Activated CD8-positive, alpha-beta memory T cell treated with anti-CD3 and anti-CD28 coated beads, Interleukin-2, amount 50 U/mL, for 24 hours (primary cell): Measurements from ENCODE around the gene PPCDC.
"Not testable (repeated sequence)": the region's sequence is repeated elsewhere in the genome, so short reads cannot be mapped to it uniquely, and the experiment has no call there.

Experiments used
- DNase-seq: peaks from one replicate; pipeline ENCODE4 v3.0.0-alpha.2; 2020; ENCODE audit errors: extremely low read depth

Gene PPCDC

DNA sequence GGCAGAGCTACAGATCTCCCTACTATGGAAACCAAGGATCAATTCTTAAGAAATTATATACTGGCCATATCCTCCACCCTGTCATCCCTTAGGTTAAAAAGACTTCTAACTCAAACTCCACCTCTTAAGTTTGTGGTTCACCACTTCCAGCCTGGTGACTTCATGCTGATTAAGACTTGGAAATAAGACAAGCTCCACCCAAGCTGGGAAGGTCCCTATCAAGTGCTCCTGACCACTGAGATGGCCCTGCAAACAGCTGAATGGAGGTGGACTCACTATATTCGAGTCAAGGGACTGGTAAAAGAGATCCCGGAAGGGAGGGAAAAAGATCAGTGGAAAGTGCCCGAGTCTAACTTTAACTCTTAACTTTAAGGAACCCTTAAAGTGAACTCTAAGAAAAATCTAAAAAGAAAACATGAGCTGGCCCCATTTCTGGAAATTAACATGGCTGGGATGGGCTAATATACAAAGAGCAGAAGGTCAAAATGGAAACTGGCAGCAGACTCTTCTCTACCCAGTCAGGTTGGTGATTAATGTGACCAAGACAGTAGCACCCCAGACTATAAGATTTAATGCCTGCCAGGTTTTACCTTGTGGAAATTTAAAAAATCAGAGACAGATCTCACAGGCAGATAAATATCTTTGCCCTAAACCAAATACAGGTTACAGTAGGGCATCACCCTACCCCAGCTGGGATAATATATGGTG is 43.9 kb downstream of the PPCDC start:
- peak; percentile 14 for DNase-seq

DNA sequence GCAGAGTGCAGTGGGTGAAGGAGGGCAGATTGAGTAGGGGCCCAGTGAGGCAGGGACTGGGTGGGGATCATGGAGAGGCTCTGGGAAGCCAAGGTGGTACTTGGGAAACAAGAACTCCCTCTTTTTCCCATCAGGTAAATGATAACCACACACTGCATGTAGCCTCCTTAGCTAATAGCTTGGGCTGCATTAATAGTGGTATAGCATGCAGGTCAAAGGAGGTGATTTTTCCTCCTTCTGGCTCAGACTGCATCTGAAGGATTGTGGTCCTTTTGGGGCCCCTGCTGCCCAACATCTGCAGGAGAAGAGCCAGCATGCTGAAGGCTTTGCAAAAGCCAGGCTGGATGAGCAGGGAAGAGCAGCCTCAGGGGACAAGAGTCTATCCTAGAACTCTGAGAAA is 45.4 kb downstream of the PPCDC start:
- no peak for DNase-seq

DNA sequence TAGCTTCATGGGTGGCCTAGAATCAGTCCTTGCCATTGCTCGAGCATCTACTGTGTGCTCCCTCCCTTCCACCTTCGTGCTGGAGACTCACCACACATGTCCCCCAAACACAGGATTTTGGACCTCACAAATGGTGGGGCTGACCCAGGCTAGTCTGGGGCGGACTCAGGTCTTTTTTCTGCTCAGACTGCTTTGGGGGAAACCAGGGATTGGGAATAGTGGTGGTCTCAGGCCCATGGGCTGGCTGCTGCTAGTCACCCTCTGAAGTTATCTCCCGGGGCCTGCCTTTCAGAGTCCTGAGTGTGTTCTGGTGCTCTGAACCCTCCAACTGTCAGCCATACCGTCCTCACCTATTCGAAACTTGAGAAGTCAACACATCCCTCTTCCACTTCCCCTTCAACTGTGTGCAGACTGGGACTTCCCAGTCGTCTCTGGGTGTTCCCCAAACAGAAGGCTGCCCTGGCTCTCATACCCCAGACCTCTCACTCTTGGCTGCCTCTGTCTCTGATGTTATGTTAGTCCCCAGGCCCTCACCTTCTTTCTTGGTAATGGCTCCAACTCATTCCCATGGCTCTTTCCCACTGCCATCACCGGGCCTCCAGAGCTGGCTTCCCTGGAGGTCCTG is 46.0 kb downstream of the PPCDC start:
- DNase-seq, result no peak

DNA sequence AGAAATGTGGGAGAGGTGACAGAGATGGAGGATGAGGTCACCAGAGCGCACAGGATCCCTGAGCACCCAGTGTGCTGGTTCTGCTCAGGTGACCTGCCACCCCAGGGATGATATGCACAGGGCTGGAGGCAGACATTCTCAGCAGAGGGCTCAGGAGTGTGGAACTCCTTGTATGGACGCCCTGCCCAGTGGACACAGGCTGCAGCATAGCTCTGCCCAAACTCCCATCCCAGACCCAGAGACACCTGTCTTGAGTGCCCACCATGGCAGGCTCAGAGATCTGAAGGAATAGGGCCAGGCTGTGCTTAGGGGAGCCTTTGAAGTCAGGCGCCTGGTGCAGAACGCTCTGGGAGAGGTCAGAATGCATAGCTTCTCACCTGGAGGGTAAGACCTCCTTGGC is 47.3 kb downstream of the PPCDC start:
- DNase-seq, result no peak

DNA sequence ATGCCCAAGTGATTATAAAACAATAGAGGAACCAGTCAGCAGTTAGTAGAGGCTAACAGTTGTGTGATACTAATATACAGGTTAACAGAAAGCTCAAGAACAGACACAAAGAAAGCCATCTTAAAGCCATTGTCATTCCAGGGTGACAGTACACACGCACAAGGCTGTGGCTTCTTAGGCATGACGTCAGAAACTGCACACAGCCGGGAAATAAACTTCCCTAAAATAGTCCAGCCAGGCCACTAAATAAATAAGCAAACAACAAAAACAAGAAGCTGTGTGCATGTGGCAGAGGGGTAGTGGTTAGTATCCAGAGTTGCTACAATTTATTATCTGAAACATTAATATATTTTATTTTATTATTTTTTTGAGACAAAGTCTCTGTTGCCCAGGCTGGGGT is 49.8 kb downstream of the PPCDC start:
- DNase-seq, result no peak

DNA sequence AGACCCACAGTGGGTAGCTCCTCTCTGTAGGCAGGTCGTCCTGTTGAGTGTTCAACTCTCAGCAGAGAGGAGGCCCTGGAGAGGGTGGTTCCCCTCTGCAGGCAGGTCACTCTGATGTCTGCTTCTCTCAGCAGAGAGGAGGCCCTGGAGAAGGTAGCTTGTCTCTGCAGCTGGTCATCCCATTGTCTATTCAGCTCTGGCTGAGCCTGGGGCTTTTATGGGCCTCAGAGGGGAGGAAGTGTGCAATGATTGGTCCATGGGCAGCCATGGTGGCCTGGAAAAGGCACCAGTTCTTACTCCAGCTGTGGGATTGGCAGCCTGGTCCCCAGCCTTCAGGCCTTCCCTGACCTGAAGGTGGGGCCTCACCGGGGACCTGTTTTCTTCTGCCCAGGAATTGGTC is 52.9 kb downstream of the PPCDC start:
- no peak for DNase-seq

DNA sequence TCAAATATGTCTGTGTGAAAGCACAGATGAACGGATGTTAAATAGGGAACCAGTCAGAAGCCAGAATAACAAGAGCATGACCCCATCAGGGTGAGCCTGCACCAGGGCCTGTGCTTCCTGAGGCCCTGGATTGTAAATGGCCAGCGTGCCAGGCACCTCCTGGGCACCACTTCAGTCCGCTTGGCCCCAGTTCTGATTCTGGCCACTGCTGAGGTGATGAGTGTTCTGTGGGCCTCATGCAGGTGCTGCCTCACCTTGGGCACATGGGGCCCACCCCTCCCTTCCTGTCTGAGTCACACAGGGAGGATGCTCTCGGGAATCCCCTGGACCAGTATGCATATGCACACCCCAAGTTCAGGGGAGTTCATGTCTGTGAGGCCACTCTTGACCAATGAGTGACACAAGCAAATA is 54.2 kb downstream of the PPCDC start:
- not testable (repeated sequence) for DNase-seq

DNA sequence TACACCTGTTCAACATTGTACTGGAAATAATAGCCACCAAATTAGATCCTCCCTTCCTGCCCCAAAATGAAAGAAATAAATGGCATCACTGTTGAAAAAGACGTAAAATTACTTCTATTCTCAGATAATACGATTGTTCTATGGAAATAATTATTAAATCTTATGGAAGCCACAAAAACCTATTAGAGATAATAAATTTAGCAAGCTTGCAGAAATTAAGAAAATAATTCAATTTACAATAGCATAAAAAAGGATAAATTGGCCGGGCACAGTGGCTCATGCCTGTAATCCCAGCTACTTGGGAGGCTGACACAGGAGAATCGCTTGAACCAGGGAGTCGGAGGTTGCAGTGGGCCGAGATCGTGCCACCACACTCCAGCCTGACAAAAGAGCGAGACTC is 57.8 kb downstream of the PPCDC start:
- no peak for DNase-seq

DNA sequence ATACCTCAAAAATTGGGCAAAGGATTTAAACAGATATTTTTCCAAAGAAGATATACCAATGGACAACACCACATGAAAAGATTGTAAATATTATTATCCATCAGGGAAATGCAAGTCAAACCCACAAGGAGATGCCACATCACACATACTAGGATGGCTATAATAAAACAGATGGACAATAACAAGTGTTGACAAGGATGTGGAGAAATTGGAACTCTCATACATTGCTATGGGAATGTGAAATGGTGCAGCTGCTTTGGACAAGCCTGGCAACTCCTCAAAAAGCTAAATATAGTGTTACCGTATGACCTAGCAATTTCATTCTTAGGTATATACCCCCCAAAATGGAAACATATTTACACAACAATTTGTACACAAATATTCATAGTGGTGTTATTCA is 59.3 kb downstream of the PPCDC start:
- DNase-seq, result no peak

DNA sequence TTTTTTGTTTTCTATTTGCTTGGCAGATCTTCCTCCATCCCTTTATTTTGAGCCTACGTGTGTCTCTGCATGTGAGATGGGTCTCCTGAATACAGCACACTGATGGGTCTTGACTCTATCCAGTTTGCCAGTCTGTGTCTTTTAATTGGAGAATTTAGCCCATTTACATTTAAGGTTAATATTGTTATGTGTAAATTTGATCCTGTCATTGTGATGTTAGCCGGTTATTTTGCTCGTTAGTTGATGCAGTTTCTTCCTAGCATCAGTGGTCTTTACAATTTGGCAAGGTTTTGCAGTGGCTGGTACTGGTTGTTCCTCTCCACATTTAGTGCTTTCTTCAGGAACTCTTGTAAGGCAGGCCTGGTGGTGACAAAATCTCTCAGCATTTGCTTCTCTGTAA is 62.3 kb downstream of the PPCDC start:
- not testable (repeated sequence) for DNase-seq

DNA sequence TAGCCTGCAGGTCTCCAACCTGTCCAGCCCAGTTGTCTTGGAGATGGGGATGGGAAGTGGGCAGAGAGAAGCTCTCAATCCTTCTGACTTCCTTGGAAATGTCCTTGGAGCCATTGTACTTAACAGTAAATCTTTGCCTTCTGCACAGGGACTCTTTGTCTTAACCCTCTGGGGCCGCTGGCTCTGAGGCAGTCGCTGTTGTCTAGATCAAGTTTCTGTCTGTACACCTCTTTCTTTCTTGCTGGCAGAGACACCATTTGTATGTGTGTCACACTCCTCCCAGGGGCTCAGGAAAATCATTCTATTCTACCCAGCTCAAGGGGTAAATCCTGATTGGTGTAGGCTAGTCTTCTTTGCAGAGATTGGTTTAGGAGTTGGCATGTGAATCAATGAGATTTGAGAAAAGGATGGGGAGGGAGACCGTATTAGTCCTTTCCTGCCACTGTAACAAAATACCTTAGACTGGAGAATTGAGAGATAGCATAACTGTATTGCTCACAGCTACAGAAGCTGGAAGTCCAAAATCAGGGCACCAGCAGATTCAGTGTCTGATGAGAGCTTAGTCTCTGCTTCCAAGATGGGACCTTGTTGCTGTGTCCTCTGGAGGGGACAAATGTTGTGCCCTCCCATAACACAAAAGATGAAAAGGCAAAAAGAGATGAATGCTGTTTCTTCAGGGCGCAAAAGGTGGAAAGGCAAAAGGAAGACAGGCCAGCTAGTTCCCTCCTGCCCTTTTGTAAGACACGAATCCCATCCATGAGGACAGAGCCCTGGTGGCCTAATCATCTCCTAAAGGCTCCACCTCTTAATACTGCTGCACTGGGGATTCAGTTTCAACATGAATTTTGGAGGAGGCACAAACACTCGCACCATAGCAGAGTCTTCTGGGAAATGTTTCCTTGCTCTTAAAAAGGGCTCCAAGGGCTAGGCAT is 66.3 kb downstream of the PPCDC start:
- no peak for DNase-seq

DNA sequence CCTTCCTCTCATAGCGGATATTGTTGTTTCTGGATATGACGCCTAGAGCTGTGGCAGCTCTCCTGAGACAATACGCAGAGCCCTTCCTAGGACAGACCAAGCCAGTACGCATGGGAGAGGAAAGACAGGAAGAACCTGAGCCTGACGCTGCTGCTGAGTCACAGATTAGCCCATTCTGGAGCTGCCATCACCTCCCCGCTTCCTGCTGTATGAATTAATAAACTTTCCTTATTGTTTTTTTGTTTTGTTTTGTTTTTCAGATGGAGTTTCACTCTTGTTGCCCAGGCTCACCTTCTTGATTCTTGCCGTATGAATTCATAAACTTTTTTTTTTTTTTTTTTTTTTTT is 67.0 kb downstream of the PPCDC start:
- no peak for DNase-seq

DNA sequence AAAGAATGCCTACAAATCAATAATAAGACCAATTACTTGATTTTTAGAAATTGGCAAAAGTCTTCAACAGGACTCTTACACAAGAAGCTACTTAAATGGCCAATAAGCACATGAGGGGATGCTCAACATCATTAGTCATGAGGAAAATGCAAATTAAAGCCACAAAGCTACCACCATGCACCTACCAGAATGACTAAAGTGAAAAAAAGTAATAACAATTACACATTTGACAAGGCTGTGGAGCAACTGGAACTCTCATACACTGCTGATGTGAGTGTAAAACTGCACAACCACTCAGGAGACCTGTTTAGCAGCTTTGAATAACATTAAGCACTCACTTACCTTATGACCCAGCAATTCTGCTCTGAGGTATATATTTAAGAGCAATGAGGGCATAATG is 68.4 kb downstream of the PPCDC start:
- DNase-seq, result no peak

DNA sequence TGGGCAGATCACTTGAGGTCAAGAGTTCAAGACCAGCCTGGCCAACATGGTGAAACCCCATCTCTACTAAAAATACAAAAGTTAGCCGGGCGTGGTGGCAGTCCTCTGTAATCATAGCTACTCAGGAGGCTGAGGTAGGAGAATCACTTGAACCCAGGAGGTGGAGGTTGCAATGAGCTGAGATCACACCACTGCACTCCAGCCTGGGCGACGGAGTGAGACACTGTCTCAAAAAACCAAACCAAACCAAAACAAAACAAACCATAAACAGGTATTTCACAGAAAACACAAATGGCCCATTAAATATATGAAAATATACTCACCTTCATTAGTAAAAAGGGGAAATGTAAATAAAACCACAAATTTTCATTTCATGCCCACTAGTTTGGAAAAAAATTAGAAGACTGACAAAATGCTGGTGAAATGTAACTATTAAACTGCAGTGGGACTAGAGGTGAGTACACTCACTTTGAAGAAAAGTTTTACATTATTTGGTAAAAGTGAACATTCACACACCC is 71.6 kb downstream of the PPCDC start:
- not testable (repeated sequence) for DNase-seq

DNA sequence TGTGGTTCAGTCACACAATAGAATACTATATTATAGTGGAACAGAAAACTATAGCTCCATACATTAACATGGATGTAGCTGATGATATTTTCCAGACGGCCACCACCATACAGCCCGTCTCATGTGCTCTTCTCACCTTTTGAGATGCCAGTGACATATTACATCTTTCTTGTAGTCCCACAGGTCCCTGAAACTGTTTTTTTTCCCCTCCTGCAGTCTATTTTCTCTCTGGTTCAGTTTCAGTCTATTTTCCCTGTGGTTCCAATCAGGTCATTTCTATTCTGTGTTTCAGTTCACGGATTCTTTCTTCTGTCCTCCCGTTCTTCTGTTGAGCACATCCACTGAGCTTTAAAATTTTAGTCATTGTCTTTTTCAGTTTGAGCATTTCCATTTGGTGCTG is 72.2 kb downstream of the PPCDC start:
- DNase-seq, result no peak

DNA sequence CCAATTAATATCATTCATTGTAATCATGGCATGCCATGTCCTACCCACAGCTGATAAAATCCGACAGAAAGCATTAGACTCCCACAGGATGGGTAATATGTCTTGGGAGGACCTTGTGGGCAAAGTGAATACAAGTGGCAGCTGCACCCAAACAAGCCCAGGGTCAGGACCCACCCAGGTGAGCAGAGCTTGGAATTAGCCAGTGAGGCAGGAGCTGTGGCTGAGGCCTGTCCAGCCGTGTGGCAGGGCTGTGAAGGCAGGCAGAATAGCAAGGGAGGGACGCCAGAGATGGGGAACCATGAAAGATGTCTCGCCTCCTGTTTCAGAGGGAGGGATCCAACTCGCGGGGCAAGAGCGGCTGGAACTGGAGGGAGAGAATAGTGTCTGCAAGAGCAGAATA is 74.5 kb downstream of the PPCDC start:
- DNase-seq, result no peak

DNA sequence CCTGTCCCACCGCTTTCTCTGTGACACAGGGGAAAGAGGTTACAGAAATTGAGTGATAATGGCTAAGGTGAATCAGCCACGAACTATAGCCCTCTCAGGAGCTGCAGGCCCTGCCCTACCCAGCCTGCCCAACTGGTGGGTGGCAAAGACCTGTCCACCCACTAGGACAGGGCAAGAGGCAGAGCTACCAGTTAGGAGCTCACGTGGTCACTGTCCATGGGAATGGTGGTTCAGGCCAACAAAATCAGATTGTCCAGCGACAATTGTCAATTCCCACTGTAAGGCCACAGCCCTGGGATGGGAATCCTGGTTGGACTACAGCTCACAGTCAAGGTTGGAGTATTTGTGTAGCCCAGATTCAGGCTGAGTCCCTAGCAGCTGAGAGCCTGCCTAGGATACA is 75.0 kb downstream of the PPCDC start:
- no peak for DNase-seq
